SU-DHL-6 (cell line): Measurements from ENCODE around the gene MINDY1.

ENCODE experiments used
- H2AFZ ChIP-seq: fragments of 200-600 bp; sonication (generic); 2 replicates; pipeline ENCODE4 v1.6.1; 2014; ENCODE audit warnings: low read depth, mild to moderate bottlenecking, moderate library complexity, mixed read lengths, antibody characterized with exemption, low read length; ENCODE audit not compliant: severe bottlenecking
- H3F3A ChIP-seq: fragments of 200-600 bp; shearing (Covaris generic); 2 replicates; pipeline ENCODE4 v1.6.0; 2016; ENCODE audit warnings: antibody characterized with exemption, mild to moderate bottlenecking; ENCODE audit not compliant: insufficient read depth
- H3K27ac ChIP-seq: fragments of 200-600 bp; sonication (generic); 2 replicates; pipeline ENCODE4 v1.5.1; 2016; ENCODE audit warnings: low read depth, mild to moderate bottlenecking, low read length, moderate library complexity, mixed read lengths
- H3K27me3 ChIP-seq: fragments of 200-600 bp; sonication (generic), shearing (Covaris generic); 2 replicates; pipeline ENCODE4 v1.6.0; 2014; ENCODE audit warnings: mild to moderate bottlenecking, low read length
- H3K36me3 ChIP-seq: fragments of 200-600 bp; sonication (generic); 2 replicates; pipeline ENCODE4 v1.6.1; 2014; ENCODE audit warnings: mild to moderate bottlenecking, low read length, mixed read lengths
- H3K4me2 ChIP-seq: fragments of 300-600, 200-600 bp; shearing (Covaris generic), sonication (generic); 2 replicates; pipeline ENCODE4 v1.6.0; 2014; ENCODE audit warnings: low read length, low read depth, mild to moderate bottlenecking; ENCODE audit not compliant: poor library complexity, severe bottlenecking
- H3K4me3 ChIP-seq: fragments of 200-600 bp; sonication (generic); 2 replicates; pipeline ENCODE4 v1.5.1; 2014; ENCODE audit warnings: antibody characterized with exemption, low read length, mild to moderate bottlenecking, mixed read lengths; ENCODE audit not compliant: insufficient read depth, poor library complexity, severe bottlenecking
- H3K79me2 ChIP-seq: fragments of 200-600 bp; sonication (generic); 2 replicates; pipeline ENCODE4 v1.6.1; 2014; ENCODE audit warnings: mild to moderate bottlenecking, low read length, moderate library complexity; ENCODE audit not compliant: insufficient read depth
- H3K9ac ChIP-seq: fragments of 200-600 bp; sonication (generic); 2 replicates; pipeline ENCODE4 v1.7.0; 2014; ENCODE audit warnings: mild to moderate bottlenecking, low read length
- H3K9me2 ChIP-seq: fragments of 200-600 bp; sonication (generic); replicated peaks from 2 replicates; pipeline ENCODE4 v1.6.1; 2014; ENCODE audit warnings: low read length; ENCODE audit not compliant: insufficient read depth
- H3K9me3 ChIP-seq: fragments of 200-600 bp; sonication (generic); 2 replicates; pipeline ENCODE4 v1.6.1; 2014; ENCODE audit warnings: low read length, mixed read lengths; ENCODE audit not compliant: insufficient read depth
- H4K20me1 ChIP-seq: fragments of 200-600 bp; sonication (generic); 2 replicates; pipeline ENCODE4 v1.6.1; 2014; ENCODE audit warnings: low read depth, mild to moderate bottlenecking, antibody characterized with exemption, low read length, moderate library complexity, mixed read lengths
- CTCF ChIP-seq: fragments of 200-600 bp; sonication (generic); IDR thresholded peaks from one replicate; pipeline ENCODE4 v1.5.1; 2017; ENCODE audit warnings: antibody characterized with exemption, mild to moderate bottlenecking, low read length, moderate library complexity; ENCODE audit not compliant: insufficient read depth, poor library complexity, severe bottlenecking
- EZH2phosphoT487 ChIP-seq: fragments of 200-600 bp; sonication (generic), shearing (Covaris generic); conservative IDR thresholded peaks from 2 replicates; pipeline ENCODE4 v1.6.1; 2018; ENCODE audit warnings: mild to moderate bottlenecking, antibody characterized with exemption, low read length, moderate library complexity, mixed read lengths

The MINDY1 gene

GRCh38 chr1:151002051-151002450 lies 4.7 kb downstream of the MINDY1 start:
- H3K36me3 ChIP-seq = no peaks in the 10 kb centered on the region
- H2AFZ ChIP-seq = no peak overlapping the region
- no peak overlapping the region for H3K9ac ChIP-seq
- no peak for TF ChIP-seq EZH2phosphoT487
- TF ChIP-seq CTCF = no peak
- no peaks in the 10 kb centered on the region for H3K9me2 ChIP-seq
- H3K27ac ChIP-seq = no peak overlapping the region
- H3K4me2 ChIP-seq = no peak overlapping the region
- H4K20me1 ChIP-seq = no peaks in the 10 kb centered on the region
- no peak overlapping the region for H3K4me3 ChIP-seq
- no peaks in the 10 kb centered on the region for H3K27me3 ChIP-seq
- no peaks in the 10 kb centered on the region for H3K79me2 ChIP-seq
- no peaks in the 10 kb centered on the region for H3F3A ChIP-seq
- no peaks in the 10 kb centered on the region for H3K9me3 ChIP-seq

GRCh38 chr1:151001602-151002001 lies 5.1 kb downstream of the MINDY1 start:
- no peak for TF ChIP-seq EZH2phosphoT487
- no peak for TF ChIP-seq CTCF
- Histone ChIP-seq H3K9ac (no peak overlapping the region), H2AFZ (no peak overlapping the region), H3K36me3 (no peaks in the 10 kb centered on the region), H3K4me3 (no peak overlapping the region), H3K9me3 (no peaks in the 10 kb centered on the region), H3F3A (no peaks in the 10 kb centered on the region), H3K79me2 (no peaks in the 10 kb centered on the region), H3K4me2 (no peak overlapping the region), H3K9me2 (no peaks in the 10 kb centered on the region), H4K20me1 (no peaks in the 10 kb centered on the region), H3K27ac (no peak overlapping the region), H3K27me3 (no peaks in the 10 kb centered on the region)

- no peaks in the 10 kb centered on the region for H3K27me3 ChIP-seq
- no peaks in the 10 kb centered on the region for H4K20me1 ChIP-seq
- H3K36me3 ChIP-seq = no peaks in the 10 kb centered on the region
- H3K9ac ChIP-seq = no peak overlapping the region
- H2AFZ ChIP-seq = no peak overlapping the region
- H3K4me2 ChIP-seq = no peak overlapping the region
- H3K4me3 ChIP-seq = no peak overlapping the region
- TF ChIP-seq EZH2phosphoT487 = no peak
- H3F3A ChIP-seq = no peaks in the 10 kb centered on the region
- H3K9me3 ChIP-seq = no peaks in the 10 kb centered on the region
- no peak overlapping the region for H3K27ac ChIP-seq
- no peaks in the 10 kb centered on the region for H3K9me2 ChIP-seq
- H3K79me2 ChIP-seq = no peaks in the 10 kb centered on the region
These were observed 6.3 kb downstream of the MINDY1 start for GRCh38 chr1:151000408-151000807.

- no peak overlapping the region for H3K4me2 ChIP-seq
- no peaks in the 10 kb centered on the region for H3K9me2 ChIP-seq
- H3K27ac ChIP-seq = no peak overlapping the region
- no peaks in the 10 kb centered on the region for H3F3A ChIP-seq
- no peaks in the 10 kb centered on the region for H4K20me1 ChIP-seq
- no peak overlapping the region for H2AFZ ChIP-seq
- no peaks in the 10 kb centered on the region for H3K79me2 ChIP-seq
- H3K4me3 ChIP-seq = no peak overlapping the region
- no peaks in the 10 kb centered on the region for H3K9me3 ChIP-seq
- no peak for TF ChIP-seq CTCF
- TF ChIP-seq EZH2phosphoT487 = no peak
- no peaks in the 10 kb centered on the region for H3K27me3 ChIP-seq
- H3K9ac ChIP-seq = no peak overlapping the region
- H3K36me3 ChIP-seq = no peaks in the 10 kb centered on the region
These were observed 6.8 kb downstream of the MINDY1 start for GRCh38 chr1:150999926-151000325.
